HCT116 (cell line): ENCODE results near the gene TMEM223.

ENCODE experiments used
- EGR1 ChIP-seq: IDR thresholded peaks from 2 replicates; pipeline ENCODE4 v1.6.1; 2012; ENCODE audit warnings: low read depth
- EZH2 ChIP-seq: fragments of 200-600 bp; sonication (generic); IDR thresholded peaks from 2 replicates; pipeline ENCODE4 v1.6.1; 2017; ENCODE audit warnings: antibody characterized with exemption, mixed run types

DNA sequence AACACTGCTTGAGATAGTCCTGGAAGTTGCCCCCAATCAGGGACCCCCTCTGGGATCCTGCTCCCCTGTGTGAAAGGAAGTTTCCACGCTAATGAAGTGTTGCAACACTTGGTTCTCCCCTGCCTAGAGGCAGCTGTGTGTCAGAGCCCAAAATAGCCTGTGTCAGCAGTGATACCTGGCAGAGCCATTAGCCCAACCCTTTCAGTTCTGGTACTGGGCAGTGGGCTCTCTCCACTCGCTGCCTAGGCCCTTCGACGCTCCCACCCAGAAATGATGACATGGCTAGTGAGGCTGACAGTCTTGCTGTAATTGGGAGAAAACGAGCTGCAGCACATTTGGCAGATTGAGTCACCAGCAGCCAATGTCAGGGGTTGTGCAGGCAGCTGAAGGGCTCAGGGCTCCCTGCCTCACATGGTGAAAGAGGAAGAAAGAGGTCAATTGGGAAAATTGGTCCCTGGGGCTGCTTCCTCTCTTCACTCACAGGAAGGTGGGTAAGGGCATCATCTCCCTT lies 14.9 kb upstream of the TMEM223 start:
- TF ChIP-seq EGR1 (no peak), EZH2 (no peak)
